HG03064 (cell line): ENCODE data around the gene TMEM266.

Experiments
- ATAC-seq: cut with Tn5 transposase; IDR thresholded peaks from one replicate; pipeline ENCODE4 v1.9.1; 2021; ENCODE audit warnings: low read depth; ENCODE audit not compliant: unreplicated experiment

TMEM266 gene

GRCh38 chr15:76199106-76200082, 139.6 kb downstream of the TMEM266 start:
- ATAC-seq, result no peak

GRCh38 chr15:76200083-76200465, 140.3 kb downstream of the TMEM266 start:
- no peak for ATAC-seq

GRCh38 chr15:76200641-76201105, 140.9 kb downstream of the TMEM266 start:
- no peak for ATAC-seq

- ATAC-seq, result no peak
Measured at GRCh38 chr15:76201536-76202255, 141.9 kb downstream of the TMEM266 start.

GRCh38 chr15:76203346-76204108, 143.7 kb downstream of the TMEM266 start:
- no peak for ATAC-seq

- no peak for ATAC-seq
Measured at GRCh38 chr15:76204109-76204845, 144.5 kb downstream of the TMEM266 start.

- no peak for ATAC-seq
Measured at GRCh38 chr15:76204916-76205460, 145.2 kb downstream of the TMEM266 start.

GRCh38 chr15:76206325-76206976, 146.7 kb downstream of the TMEM266 start:
- ATAC-seq, result no peak

GRCh38 chr15:76208084-76208785, 148.4 kb downstream of the TMEM266 start:
- no peak for ATAC-seq

GRCh38 chr15:76208786-76209424, 149.1 kb downstream of the TMEM266 start:
- no peak for ATAC-seq

GRCh38 chr15:76209523-76209922, 149.7 kb downstream of the TMEM266 start:
- ATAC-seq, result no peak

- ATAC-seq, result no peak
Measured at GRCh38 chr15:76209942-76210341, 150.2 kb downstream of the TMEM266 start.

- ATAC-seq, result no peak
Measured at GRCh38 chr15:76215634-76216033, 155.8 kb downstream of the TMEM266 start.

GRCh38 chr15:76217029-76217881, 157.5 kb downstream of the TMEM266 start:
- ATAC-seq, result no peak

GRCh38 chr15:76217882-76218217, 158.1 kb downstream of the TMEM266 start:
- no peak for ATAC-seq

- ATAC-seq, result no peak
Measured at GRCh38 chr15:76221085-76221767, 161.4 kb downstream of the TMEM266 start.

GRCh38 chr15:76222159-76222558, 162.4 kb downstream of the TMEM266 start:
- ATAC-seq, result no peak
